Activated naive CD8-positive, alpha-beta T cell treated with anti-CD3 and anti-CD28 coated beads, Interleukin-2, amount 50 U/mL, for 24 hours (primary cell): ENCODE results near the gene ZFAND2A.
"Not testable (repeated sequence)": the region's sequence is repeated elsewhere in the genome, so short reads cannot be mapped to it uniquely, and the experiment has no call there.

Source experiments
- ATAC-seq: fragments of 150-1000 bp; cut with Tn5 transposase; one replicate; pipeline ENCODE4 v1.10.0; 2021
- DNase-seq: peaks from one replicate; pipeline ENCODE4 v3.0.0; 2021
- H3K27ac Mint-ChIP-seq: one replicate; pipeline ENCODE4 v1.8.0; 2021; ENCODE audit warnings: mild to moderate bottlenecking, mixed read lengths
- H3K27me3 Mint-ChIP-seq: one replicate; pipeline ENCODE4 v1.8.0; 2021; ENCODE audit warnings: mixed read lengths
- H3K36me3 Mint-ChIP-seq: one replicate; pipeline ENCODE4 v1.8.0; 2021; ENCODE audit warnings: low read depth, mixed read lengths
- H3K4me1 Mint-ChIP-seq: one replicate; pipeline ENCODE4 v1.8.0; 2021; ENCODE audit warnings: mixed read lengths
- H3K4me3 Mint-ChIP-seq: one replicate; pipeline ENCODE4 v1.8.0; 2021; ENCODE audit warnings: mild to moderate bottlenecking, moderate library complexity, mixed read lengths
- H3K9me3 Mint-ChIP-seq: one replicate; pipeline ENCODE4 v1.8.0; 2021; ENCODE audit warnings: mixed read lengths

The ZFAND2A gene

DNA sequence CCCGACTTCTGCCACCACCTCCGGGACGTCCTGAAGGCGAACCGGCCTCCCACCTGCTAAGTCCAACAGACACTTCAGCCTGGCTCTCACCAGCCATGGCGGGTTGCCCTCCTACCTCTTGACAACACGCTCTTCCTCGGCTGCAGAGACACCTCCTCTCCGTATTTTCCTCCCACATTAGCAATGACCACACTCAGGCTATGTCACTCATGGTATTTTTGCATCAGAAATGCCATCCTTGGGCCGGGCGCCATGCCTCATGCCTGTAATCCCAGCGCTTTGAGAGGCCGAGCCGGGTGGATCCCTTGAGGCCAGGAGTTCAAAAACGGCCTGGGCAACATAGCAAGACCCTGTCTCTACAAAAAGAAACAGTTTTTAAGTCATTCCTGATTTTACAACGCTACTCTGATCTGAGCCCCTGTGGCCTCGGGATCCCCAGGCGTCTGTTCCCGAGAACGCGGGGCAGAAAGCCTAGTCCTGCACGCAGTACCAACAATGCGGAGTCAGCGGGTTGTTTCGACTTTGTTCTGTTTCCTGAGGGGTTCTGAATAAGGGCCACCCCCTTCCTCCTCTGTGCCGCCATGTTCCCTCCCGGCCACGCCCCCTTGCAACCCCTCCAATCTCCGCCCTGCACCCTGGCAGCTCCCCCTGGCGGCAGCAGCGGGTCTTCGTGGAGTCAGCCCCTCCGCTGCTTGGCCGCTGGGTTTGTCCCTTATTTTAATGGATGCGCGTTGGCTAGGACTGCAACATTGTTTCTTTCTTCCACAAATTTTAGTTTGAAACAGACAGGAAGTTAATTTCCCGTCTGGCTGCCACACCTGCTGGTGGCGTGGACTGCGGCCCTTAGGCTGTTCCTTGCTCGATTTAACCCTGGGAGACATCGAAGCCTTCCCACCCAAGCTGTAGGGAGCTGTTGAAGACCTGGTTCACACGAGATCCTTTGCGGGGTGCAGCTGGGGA, 9.7 kb upstream of the ZFAND2A start:
- ATAC-seq = peak; percentile 75
- Mint-ChIP-seq H3K27ac (no peak overlapping the region), H3K27me3 (no peaks in the 10 kb centered on the region), H3K36me3 (no peaks in the 10 kb centered on the region), H3K9me3 (no peaks in the 10 kb centered on the region), H3K4me3 (peak overlapping the region; percentile 36), H3K4me1 (peaks cover 2% of the 10 kb centered on the region)
- peak; percentile 88 for DNase-seq

DNA sequence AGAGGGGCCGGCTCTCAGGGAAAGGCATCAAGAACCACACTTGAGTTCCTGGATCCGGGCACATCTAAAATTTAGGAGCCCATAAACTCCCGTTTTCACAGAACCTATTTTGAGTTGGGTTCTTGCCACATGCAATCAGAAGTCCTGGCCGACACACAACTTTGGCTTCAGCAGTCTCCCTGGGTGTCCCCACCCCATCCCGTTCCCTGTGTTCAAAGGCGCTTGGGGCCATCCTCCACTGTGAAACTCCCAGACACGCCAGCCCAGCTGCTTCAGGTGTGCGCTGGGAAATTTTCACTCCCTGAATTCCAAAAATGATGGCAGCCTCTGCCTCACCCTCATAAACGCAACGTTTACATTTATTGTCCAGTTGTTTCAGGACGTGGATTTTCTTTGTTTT, 8.4 kb upstream of the ZFAND2A start:
- DNase-seq = no peak
- Mint-ChIP-seq H3K4me1 (peaks cover 2% of the 10 kb centered on the region), H3K36me3 (no peaks in the 10 kb centered on the region), H3K27ac (no peak overlapping the region), H3K27me3 (no peaks in the 10 kb centered on the region), H3K9me3 (no peaks in the 10 kb centered on the region), H3K4me3 (no peak overlapping the region)
- no peak for ATAC-seq

DNA sequence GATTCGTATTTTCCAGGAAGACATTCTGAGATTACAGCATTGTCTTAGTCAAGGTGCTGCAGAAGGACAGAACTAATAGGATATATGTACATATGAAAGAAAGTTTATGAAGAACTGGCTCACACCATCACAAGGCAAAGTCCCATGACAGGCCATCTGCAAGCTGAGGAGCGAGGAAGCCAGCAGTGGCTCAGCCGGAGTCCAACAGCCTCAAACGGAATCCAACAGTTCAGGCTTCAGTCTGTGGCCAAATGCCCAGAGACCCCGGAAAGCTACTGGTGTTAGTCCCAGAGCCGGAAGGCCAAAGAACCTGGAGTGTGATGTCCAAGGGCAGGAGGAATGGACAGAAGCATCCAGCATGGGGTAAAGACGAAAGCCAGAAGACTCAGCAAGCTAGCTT, 4.4 kb upstream of the ZFAND2A start:
- Mint-ChIP-seq H3K4me3 (no peak overlapping the region), H3K9me3 (no peaks in the 10 kb centered on the region), H3K27me3 (no peaks in the 10 kb centered on the region), H3K27ac (no peak overlapping the region), H3K36me3 (peaks cover 2% of the 10 kb centered on the region), H3K4me1 (peaks cover 9% of the 10 kb centered on the region)
- no peak for DNase-seq
- no peak for ATAC-seq

DNA sequence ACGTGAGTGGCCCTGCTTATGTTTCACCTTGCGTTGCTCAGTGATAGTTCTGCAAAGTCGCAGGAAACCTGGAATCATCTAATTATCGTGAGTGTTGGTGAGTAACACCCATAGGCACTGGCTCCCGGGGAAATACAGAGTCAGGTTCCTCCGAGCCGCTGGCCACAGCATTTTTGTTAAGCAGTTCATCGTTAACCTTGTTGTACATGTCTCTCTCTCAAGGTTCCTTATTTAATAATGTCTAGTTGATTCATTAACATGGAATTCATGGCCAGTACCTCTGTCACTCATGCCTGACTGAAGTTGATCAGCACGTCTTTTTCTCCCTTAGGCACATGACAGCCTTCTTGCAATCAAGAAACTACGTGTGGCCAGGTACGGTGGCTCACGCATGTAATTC, 3.1 kb upstream of the ZFAND2A start:
- no peak for DNase-seq
- H3K9me3 Mint-ChIP-seq = no peaks in the 10 kb centered on the region
- no peak for ATAC-seq
- H3K27ac Mint-ChIP-seq = no peak overlapping the region
- no peaks in the 10 kb centered on the region for H3K27me3 Mint-ChIP-seq
- H3K4me1 Mint-ChIP-seq = peaks cover 19% of the 10 kb centered on the region
- H3K4me3 Mint-ChIP-seq = no peak overlapping the region
- H3K36me3 Mint-ChIP-seq = peaks cover 5% of the 10 kb centered on the region

DNA sequence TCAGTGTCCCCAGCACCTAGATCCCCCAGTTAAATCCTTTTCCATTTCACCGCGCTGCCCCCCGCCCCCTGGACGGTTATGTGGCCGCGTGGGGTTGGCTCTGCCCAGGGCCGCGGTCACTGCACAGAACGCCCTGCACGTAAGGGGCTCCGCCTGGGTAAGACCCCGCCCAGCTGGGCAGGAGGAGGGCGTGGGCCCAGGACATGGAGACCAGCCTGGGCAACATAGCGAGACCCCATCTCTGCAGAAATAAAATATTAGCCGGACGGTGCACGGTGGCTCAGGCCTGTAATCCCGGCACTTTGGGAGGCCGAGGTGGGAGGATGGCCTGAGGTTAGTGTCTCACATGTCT, 650 bp upstream of the ZFAND2A start:
- no peak for ATAC-seq
- Mint-ChIP-seq H3K27me3 (no peaks in the 10 kb centered on the region), H3K36me3 (peaks cover 14% of the 10 kb centered on the region), H3K27ac (peak overlapping the region; percentile 80), H3K4me1 (peaks cover 26% of the 10 kb centered on the region), H3K9me3 (no peaks in the 10 kb centered on the region), H3K4me3 (peak overlapping the region; percentile 77)
- DNase-seq = no peak

DNA sequence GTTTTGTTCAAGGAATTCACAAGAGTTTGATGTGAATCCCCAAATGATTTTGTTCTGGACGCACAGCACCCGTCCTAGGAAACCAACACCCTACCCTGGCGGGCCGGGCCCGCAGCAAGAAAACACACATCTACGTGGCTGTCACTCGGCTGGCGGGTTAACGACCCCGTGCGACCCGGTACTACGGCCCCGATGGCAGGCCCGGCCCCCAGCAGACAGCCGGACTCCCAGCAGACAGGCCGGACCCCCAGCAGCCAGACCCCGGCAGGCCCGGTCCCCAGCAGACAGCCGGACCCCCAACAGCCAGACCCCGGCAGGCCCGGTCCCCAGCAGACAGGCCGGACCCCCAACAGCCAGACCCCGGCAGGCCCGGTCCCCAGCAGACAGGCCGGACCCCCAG, 765 bp downstream of the ZFAND2A start:
- DNase-seq, ATAC-seq, H3K27me3 Mint-ChIP-seq, H3K9me3 Mint-ChIP-seq: not testable (repeated sequence)
- H3K36me3 Mint-ChIP-seq = peaks cover 22% of the 10 kb centered on the region
- peaks cover 26% of the 10 kb centered on the region for H3K4me1 Mint-ChIP-seq
- H3K4me3 Mint-ChIP-seq = peak overlapping the region; percentile 87
- H3K27ac Mint-ChIP-seq = peak overlapping the region; percentile 86

DNA sequence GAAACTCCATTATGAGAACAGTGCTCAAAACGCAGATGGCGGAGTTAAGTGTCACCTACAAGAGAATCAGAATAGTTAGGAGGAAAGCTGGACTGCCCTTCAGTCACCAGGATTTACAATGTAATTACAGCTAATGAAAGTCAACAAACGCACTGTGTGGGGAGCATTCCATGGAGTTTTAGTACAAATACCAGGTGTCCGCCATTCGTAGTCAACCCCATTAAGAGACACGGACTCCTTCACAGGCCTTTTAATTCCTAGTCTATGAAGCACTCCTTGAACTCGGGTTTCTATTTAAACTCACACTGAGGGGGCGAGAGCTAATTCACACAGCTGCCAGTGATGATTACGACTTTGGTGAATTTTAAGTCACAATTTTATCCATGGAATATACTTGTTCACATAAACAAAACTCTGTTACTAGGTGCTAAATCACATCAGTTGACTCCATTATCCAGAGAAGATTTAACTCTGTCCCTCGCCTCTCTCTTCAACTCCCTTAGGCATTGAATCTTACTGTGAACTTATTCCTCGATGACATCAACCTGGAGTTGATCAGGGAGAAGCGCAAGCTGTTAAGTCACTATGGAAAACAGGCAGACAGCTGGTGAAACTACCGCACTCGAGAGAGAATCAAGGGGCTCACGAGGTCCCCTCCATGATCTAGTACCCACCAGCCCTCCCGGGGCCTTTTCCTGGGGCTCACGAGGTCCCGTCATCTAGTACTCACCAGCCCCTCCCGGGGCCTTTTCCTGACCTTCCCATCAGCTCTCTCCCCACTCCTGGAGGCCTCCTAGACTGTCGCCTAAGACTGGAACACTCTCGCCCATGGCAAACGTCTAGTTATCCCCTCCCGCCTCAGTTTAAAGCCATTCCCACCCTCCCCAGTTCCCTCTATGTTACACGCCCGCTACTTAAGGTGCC, 1.5 kb downstream of the ZFAND2A start:
- Mint-ChIP-seq H3K27me3 (no peaks in the 10 kb centered on the region), H3K4me3 (peak overlapping the region; percentile 87), H3K9me3 (no peaks in the 10 kb centered on the region), H3K4me1 (peaks cover 26% of the 10 kb centered on the region), H3K36me3 (peaks cover 30% of the 10 kb centered on the region), H3K27ac (peak overlapping the region; percentile 86)
- DNase-seq (no peak), ATAC-seq (no peak)

DNA sequence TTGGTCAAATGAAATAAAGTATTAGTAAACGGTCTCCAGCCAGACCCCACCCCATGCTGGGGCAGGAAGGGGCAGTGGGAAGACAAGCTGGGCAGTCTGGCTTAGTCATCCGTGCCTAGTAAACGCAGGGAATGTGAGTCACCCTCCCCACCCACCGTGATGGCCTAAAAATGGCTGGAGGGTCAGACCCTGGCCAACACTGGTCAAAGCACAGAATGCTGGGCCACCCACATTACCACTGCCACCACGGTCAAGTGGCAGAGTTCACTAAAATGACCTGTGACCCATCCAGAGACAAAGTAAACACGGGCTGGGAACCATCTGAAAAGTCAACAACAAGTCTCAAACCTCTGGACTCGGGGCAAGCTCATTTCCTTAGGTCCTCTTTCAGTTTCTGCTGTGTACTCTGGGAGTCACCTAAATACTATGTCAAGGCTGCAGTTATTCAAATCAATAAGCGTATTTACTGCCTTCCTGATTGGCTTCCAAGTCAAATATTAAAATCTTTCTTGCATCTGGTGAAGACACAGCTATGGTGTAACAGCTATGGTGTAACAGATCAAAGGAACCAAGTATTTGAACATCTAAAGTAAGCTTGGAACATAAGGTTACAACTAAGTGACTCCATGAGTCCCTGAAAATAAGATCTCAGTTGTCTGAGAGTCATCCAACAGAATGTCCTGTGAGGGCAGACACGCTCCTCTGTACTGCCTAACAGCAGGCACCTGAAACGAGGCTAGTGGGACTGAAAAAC, 3.0 kb downstream of the ZFAND2A start:
- Mint-ChIP-seq H3K9me3 (no peaks in the 10 kb centered on the region), H3K4me1 (peaks cover 26% of the 10 kb centered on the region), H3K36me3 (peaks cover 42% of the 10 kb centered on the region), H3K27ac (no peak overlapping the region), H3K27me3 (no peaks in the 10 kb centered on the region), H3K4me3 (peak overlapping the region; percentile 87)
- DNase-seq (no peak), ATAC-seq (no peak)

DNA sequence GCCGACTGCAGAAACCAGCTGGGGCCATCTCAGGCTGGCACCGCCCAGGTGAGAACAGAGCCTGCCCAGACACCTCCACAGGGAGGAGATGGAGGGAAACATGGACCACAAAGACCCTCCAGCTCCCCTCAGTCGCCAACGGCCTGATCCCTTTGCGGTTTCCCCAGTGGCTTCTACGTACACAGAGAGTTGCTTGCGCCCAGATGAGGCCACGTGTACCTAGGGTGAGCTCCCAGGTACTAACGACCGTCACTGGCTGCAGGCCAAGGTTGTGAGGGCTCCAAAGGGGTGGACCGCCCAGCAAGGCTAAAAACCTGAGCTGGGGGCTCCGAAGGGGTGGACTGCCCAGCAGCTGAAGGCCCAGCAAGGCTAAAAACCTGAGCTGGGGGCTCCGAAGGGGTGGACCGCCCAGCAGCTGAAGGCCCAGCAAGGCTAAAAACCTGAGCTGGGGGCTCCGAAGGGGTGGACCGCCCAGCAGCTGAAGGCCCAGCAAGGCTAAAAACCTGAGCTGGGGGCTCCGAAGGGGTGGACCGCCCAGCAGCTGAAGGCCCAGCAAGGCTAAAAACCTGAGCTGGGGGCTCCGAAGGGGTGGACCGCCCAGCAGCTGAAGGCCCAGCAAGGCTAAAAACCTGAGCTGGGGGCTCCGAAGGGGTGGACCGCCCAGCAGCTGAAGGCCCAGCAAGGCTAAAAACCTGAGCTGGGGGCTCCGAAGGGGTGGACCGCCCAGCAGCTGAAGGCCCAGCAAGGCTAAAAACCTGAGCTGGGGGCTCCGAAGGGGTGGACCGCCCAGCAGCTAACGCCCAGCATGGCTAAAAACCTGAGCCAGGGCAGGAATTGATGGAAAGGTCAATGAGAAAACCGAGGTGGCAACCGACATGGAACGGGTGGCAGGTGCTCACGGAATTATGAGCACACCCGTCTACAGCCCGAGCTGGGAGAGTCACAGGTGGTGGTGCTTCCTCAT, 3.9 kb downstream of the ZFAND2A start:
- not testable (repeated sequence) for DNase-seq, H3K27ac Mint-ChIP-seq, H3K4me3 Mint-ChIP-seq, ATAC-seq, H3K9me3 Mint-ChIP-seq, H3K27me3 Mint-ChIP-seq
- peaks cover 45% of the 10 kb centered on the region for H3K36me3 Mint-ChIP-seq
- H3K4me1 Mint-ChIP-seq = peaks cover 21% of the 10 kb centered on the region

DNA sequence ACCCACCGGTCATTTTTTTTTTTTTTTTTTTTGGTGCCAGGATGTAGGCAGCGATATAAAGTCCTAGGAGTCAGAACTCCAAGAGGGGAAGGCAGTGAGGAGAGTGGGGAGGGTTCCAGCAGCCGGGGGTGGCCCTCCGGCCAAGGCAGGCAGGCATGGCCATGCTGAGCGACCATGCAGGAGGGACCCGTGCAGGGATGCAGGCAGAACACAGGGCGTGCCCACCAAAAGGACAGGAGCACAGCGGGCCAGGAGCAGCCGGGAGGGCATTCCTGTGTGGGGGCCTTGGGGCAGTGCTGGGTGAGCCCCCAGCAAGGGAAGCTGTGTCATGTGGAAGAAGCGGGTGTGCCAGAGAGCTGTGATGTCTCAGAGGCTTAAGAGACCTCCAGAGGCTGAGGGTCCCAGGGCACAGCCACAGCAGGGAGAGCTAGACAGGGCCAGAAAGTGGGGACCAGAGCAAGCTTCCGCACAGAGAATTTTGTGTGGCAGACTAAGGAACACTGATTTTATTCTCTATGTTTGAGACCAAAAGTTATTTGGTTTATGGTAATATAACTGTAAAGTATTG, 5.7 kb downstream of the ZFAND2A start:
- ATAC-seq (no peak), DNase-seq (no peak)
- Mint-ChIP-seq H3K27ac (no peak overlapping the region), H3K9me3 (no peaks in the 10 kb centered on the region), H3K36me3 (peaks cover 43% of the 10 kb centered on the region), H3K4me1 (peaks cover 17% of the 10 kb centered on the region), H3K4me3 (no peak overlapping the region), H3K27me3 (no peaks in the 10 kb centered on the region)

DNA sequence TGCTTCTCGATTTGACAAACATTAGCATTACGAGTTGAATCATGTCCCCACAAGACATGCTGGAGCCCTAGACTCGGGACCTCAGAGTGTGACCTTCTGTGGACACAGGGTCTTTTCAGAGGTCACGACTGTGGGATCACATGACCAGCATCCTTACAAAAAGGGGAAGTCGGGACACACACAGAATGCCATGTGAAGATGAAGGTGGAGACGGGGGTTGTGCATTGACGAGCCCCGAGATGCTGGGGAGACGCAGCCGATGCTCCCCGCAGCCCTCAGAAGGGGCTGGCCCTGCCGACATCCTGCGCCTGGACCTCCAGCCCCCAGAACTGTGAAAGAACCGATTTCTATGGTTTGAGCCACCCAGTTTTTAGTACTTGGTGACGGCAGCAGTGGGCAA, 7.5 kb downstream of the ZFAND2A start:
- ATAC-seq (no peak), DNase-seq (no peak)
- Mint-ChIP-seq H3K27ac (no peak overlapping the region), H3K4me3 (no peak overlapping the region), H3K4me1 (peaks cover 4% of the 10 kb centered on the region), H3K36me3 (peaks cover 37% of the 10 kb centered on the region), H3K27me3 (no peaks in the 10 kb centered on the region), H3K9me3 (no peaks in the 10 kb centered on the region)

DNA sequence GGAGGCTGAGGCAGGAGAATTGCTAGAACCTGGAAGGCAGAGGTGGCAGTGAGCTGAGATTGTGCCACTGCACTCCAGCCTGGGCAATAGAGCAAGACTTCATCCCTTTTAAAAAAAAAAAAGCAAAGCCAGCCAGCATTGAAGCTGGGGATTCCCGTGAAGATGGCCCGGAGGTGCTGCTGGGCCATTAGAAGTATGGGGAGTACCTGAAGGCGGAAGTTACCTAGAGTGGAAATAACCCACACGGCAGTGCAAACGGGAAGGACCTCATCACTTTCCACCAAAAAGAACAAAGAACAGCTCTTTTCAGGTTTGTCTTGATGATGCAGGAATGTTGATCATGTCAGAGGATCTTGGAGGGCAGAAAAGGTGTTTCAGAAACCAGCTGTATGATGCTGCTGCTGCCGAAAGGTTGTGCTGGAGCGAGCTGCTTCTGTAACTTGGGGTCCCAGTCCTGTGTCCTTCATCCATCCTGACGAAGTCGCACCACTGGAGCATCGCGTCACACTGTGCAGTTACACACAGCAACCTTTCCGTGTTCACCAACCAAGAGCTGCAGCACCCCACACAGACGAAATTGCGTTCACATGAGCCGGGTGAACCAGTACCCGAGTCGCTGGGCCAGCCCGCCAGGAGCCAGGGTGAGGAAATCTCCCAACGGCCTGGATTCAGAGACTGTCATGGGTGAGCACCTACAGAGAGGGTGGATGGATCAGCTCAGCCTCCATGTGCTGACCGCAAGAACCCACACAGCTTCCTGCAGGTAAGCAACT, 8.2 kb downstream of the ZFAND2A start:
- Mint-ChIP-seq H3K4me1 (no peaks in the 10 kb centered on the region), H3K9me3 (no peaks in the 10 kb centered on the region), H3K36me3 (peaks cover 31% of the 10 kb centered on the region), H3K27me3 (no peaks in the 10 kb centered on the region), H3K4me3 (no peak overlapping the region), H3K27ac (no peak overlapping the region)
- DNase-seq (no peak), ATAC-seq (no peak)

DNA sequence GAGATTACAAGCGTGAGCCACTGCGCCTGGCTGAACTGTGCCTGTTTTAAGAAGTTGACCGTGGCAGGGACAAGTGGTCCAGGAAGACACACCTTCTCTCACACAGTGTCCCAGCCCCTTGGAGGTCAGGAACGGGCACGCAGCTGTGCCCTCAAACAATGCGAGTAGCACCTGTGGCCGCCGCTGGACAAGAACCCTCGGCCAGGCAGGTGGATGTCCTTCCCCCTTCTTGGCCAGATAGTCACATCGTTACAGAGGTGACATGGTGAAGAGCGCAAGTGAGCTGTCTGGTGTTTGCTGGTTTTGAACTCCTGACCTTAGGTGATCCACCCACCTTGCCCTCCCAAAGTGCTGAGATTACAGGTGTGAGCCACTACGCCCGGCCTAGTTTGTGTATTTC, 8.8 kb downstream of the ZFAND2A start:
- Mint-ChIP-seq H3K4me1 (no peaks in the 10 kb centered on the region), H3K36me3 (peaks cover 31% of the 10 kb centered on the region), H3K27ac (no peak overlapping the region), H3K4me3 (no peak overlapping the region), H3K9me3 (no peaks in the 10 kb centered on the region), H3K27me3 (no peaks in the 10 kb centered on the region)
- ATAC-seq (no peak), DNase-seq (no peak)
